K562 (cell line): Measurements from ENCODE around the gene ARHGAP8. TPM values are rescaled to one million over a fixed set of nuclear protein-coding genes. Genes with fewer than 3 reads are reported as not detected.

Experiments used
- ATAC-seq: fragments of 200-7000 bp; cut with Tn5 transposase; 3 replicates; pipeline ENCODE4 v1.9.1; 2020; ENCODE audit warnings: moderate library complexity
- BruUV-seq: library from RNA; stranded (reverse); fragments of 400-500 nt; replicated peaks from 2 replicates; lab custom pipeline; 2021; lab: Mats Ljungman, UMichigan
- CTCF ChIA-PET: fragments of 300-600 bp; formaldehyde crosslinking; extraction: SDS; loops from one replicate; lab custom pipeline; 2021; ENCODE audit warnings: low intra/inter-chr PET ratio; lab: Yijun Ruan, JAX
- POLR2A ChIA-PET: fragments of 300-600, 350-650 bp; sonication (Branson Sonifier 250); formaldehyde crosslinking; extraction: SDS; loops from one replicate; lab custom pipeline; 2021; ENCODE audit warnings: antibody characterized with exemption, inconsistent platforms; lab: Yijun Ruan, JAX
- DNase-seq, 4 experiments: peaks; one replicate each; pipeline versions ENCODE4 v3.0.0 to v3.0.0-alpha.2; 2011 to 2018; ENCODE audit warnings: low spot score in 3 of 4, mixed read lengths in 3 of 4; ENCODE audit errors: extremely low read depth in 1 of 4
- FAIRE-seq: peaks from 2 replicates; lab custom pipeline; 2011; peaks lifted over from hg19 to GRCh38; lab: Jason Lieb, UNC
- H2AFZ ChIP-seq: 2 replicates; pipeline ENCODE4 v1.6.0; 2011; ENCODE audit warnings: low read depth, low read length, control low read depth, inconsistent platforms
- H3K27ac ChIP-seq: fragments of 200-600 bp; 3 replicates; pipeline ENCODE4 v1.8.0; 2011; ENCODE audit warnings: low read depth, mild to moderate bottlenecking, control low read depth, inconsistent platforms, low read length, moderate library complexity, mixed read lengths; ENCODE audit errors: extremely low read depth
- H3K27me3 ChIP-seq, 2 experiments: fragments of 300-600 bp in 1 of 2; 2 replicates in 1 of 2; 3 replicates in 1 of 2; pipeline versions ENCODE4 v1.6.0 to v1.8.0; 2011; ENCODE audit warnings: inconsistent platforms in 2 of 2, low read length in 2 of 2, mild to moderate bottlenecking in 1 of 2, mixed read lengths in 1 of 2, moderate library complexity in 1 of 2; ENCODE audit not compliant: control insufficient read depth in 2 of 2, insufficient read depth in 2 of 2
- H3K36me3 ChIP-seq: fragments of 300-600 bp; 3 replicates; pipeline ENCODE4 v1.8.0; 2011; ENCODE audit warnings: mild to moderate bottlenecking, low read length, inconsistent platforms; ENCODE audit not compliant: control insufficient read depth, insufficient read depth
- H3K4me1 ChIP-seq, 2 experiments: fragments of 200-600 bp in 1 of 2; replicated peaks in 1 of 2; 2 replicates in 1 of 2; 3 replicates in 1 of 2; pipeline versions ENCODE4 v1.5.1 to v1.8.0; 2011; ENCODE audit warnings: inconsistent platforms in 2 of 2, low read length in 2 of 2, mild to moderate bottlenecking in 1 of 2, mixed read lengths in 1 of 2, moderate library complexity in 1 of 2; ENCODE audit not compliant: control insufficient read depth in 2 of 2, insufficient read depth in 2 of 2
- H3K4me2 ChIP-seq: 2 replicates; pipeline ENCODE4 v1.6.1; 2011; ENCODE audit warnings: low read length, control low read depth, inconsistent platforms, mixed read lengths; ENCODE audit not compliant: insufficient read depth
- H3K4me3 ChIP-seq: fragments of 200-600 bp; sonication (generic), shearing (Covaris generic); 2 replicates; pipeline ENCODE4 v1.5.1; 2016; ENCODE audit warnings: control low read depth, inconsistent platforms
- H3K79me2 ChIP-seq: fragments of 200-600 bp; 3 replicates; pipeline ENCODE4 v1.8.0; 2011; ENCODE audit warnings: low read length, inconsistent platforms; ENCODE audit not compliant: control insufficient read depth, insufficient read depth
- H3K9ac ChIP-seq, 2 experiments: 2 replicates each; pipeline versions ENCODE4 v1.6.0 to v1.6.1; 2011; ENCODE audit warnings: low read depth in 2 of 2, low read length in 2 of 2, control low read depth in 1 of 2, inconsistent platforms in 1 of 2, mild to moderate bottlenecking in 1 of 2, mixed read lengths in 1 of 2; ENCODE audit not compliant: insufficient read depth in 1 of 2
- H3K9me1 ChIP-seq: one replicate; pipeline ENCODE4 v1.6.0; 2011; ENCODE audit warnings: inconsistent platforms, mild to moderate bottlenecking, low read length, moderate library complexity; ENCODE audit not compliant: control insufficient read depth, insufficient read depth
- H3K9me3 ChIP-seq: replicated peaks from 2 replicates; pipeline ENCODE4 v1.5.1; 2011; ENCODE audit warnings: low read depth, low read length, inconsistent platforms; ENCODE audit not compliant: control insufficient read depth, insufficient read depth
- H4K20me1 ChIP-seq: replicated peaks from 2 replicates; pipeline ENCODE4 v1.6.1; 2011; ENCODE audit warnings: low read length, inconsistent platforms, mixed read lengths; ENCODE audit not compliant: control insufficient read depth, insufficient read depth
- BDP1 ChIP-seq: IDR thresholded peaks from 3 replicates; pipeline ENCODE4 v1.6.1; 2011; ENCODE audit not compliant: insufficient read length, insufficient read depth
- E2F4 ChIP-seq: sonication (generic); formaldehyde crosslinking; IDR thresholded peaks from 2 replicates; pipeline ENCODE4 v1.8.0; 2022; ENCODE audit warnings: mild to moderate bottlenecking, low read depth, missing genetic modification reagents
- GTF2A2 ChIP-seq: IDR thresholded peaks from 2 replicates; pipeline ENCODE4 v1.6.1; 2016; ENCODE audit warnings: mild to moderate bottlenecking, missing genetic modification characterization, missing compliant biosample characterization
- PHTF2 ChIP-seq: fragments of 250-450 bp; sonication (Bioruptor Pico); IDR thresholded peaks from 2 replicates; pipeline ENCODE4 v1.5.0; 2021; ENCODE audit warnings: mild to moderate bottlenecking
- PRDM10 ChIP-seq: fragments of 450-650 bp; IDR thresholded peaks from 2 replicates; pipeline ENCODE4 v1.6.1; 2018; ENCODE audit not compliant: partially characterized antibody
- TAF9B ChIP-seq: fragments of 450-650 bp; IDR thresholded peaks from 2 replicates; pipeline ENCODE4 v1.6.1; 2018; ENCODE audit warnings: mild to moderate bottlenecking; ENCODE audit not compliant: partially characterized antibody
- ZBTB12 ChIP-seq: fragments of 250-450 bp; sonication (Bioruptor Pico); IDR thresholded peaks from 2 replicates; pipeline ENCODE4 v1.4.0; 2020
- ZC3H4 ChIP-seq: sonication (generic); formaldehyde crosslinking; IDR thresholded peaks from 2 replicates; pipeline ENCODE4 v1.9.0; 2021; ENCODE audit warnings: missing genetic modification reagents, borderline replicate concordance
- ZEB2 ChIP-seq: fragments of 450-650 bp; IDR thresholded peaks from 2 replicates; pipeline ENCODE4 v1.6.1; 2016
- ZNF583 ChIP-seq: fragments of 250-450 bp; sonication (Bioruptor Pico); IDR thresholded peaks from 2 replicates; pipeline ENCODE4 v1.4.0; 2020
- ZNF766 ChIP-seq: fragments of 200-800 bp; sonication (Bioruptor generic); conservative IDR thresholded peaks from 2 replicates; pipeline ENCODE4 v1.6.1; 2016; ENCODE audit warnings: missing genetic modification characterization, missing compliant biosample characterization
- whole genome bisulfite sequencing: fragments of 100-300 bp; shearing (Covaris generic); methylation state at CpG from one replicate; pipeline ENCODE4 v1.1.6; 2016; ENCODE audit warnings: low coverage, mixed read lengths; ENCODE audit not compliant: insufficient coverage; ENCODE audit errors: missing lambda C conversion rate; 5-methylcytosine and 5-hydroxymethylcytosine counted together
- in situ Hi-C: fragments of 300-500 bp; cut with MboI; formaldehyde crosslinking; loops from 4 replicates; pipeline ENCODE4 v1.15.0; 2018; ENCODE audit warnings: inconsistent platforms, mixed read lengths
- intact Hi-C: fragments of 100-400 bp; cut with micrococcal nuclease; formaldehyde crosslinking; loops from 2 replicates; pipeline ENCODE4 v1.14.2; 2022
- polyA plus RNA-seq, 8 experiments: library from polyadenylated mRNA; depleted of rRNA in 4 of 8; stranded (reverse) in 5 of 8; unstranded in 3 of 8; fragments of >200 nt; fragmentation: Nextera tagmentation in 2 of 8; fragmentation: Illumina TruSeq in 1 of 8; extraction: Ambion mirVana in 2 of 8; extraction: Trizol in 1 of 8; gene quantifications; 2 replicates each; pipeline versions ENCODE4 v1.2.1 to v1.2.3, GENCODE V29; 2011 to 2014; ENCODE audit warnings: inconsistent platforms in 1 of 8, missing spikeins in 1 of 8
- total RNA-seq, 7 experiments: library from RNA; depleted of rRNA in 6 of 7; stranded (reverse); fragments of >200 nt in 6 of 7; fragmentation: Illumina TruSeq in 2 of 7; extraction: Trizol in 2 of 7; gene quantifications; 2 replicates each; pipeline versions ENCODE4 v1.2.1 to v1.2.3, GENCODE V29; 2011 to 2021; ENCODE audit warnings: low replicate concordance in 1 of 7
- TF ChIP-seq, protein P1 (sequence below): sonication (generic); formaldehyde crosslinking; IDR thresholded peaks from 2 replicates; pipeline ENCODE4 v1.8.0; 2023; ENCODE audit warnings: mild to moderate bottlenecking, missing genetic modification reagents
- TF ChIP-seq, protein P2 (sequence below): fragments of 250-450 bp; sonication (Bioruptor Pico); IDR thresholded peaks from 2 replicates; pipeline ENCODE4 v1.8.0; 2022; ENCODE audit warnings: inconsistent platforms, mild to moderate bottlenecking, moderate library complexity, borderline replicate concordance

Gene ARHGAP8
- total and polyA plus RNA-seq, 9 of the 15 experiments (the other 6 are each of a cell fraction or from before 2014, with no cell fraction given): 0.15 to 2.2 (median 0.62) TPM

- POLR2A ChIA-PET: interaction anchor here (0.5 to 1.4 kb wide), 2 partner anchors 26 to 845 kb away, joined by 3 to 5 read pairs; no protein-coding TSS in a partner anchor
- TF ChIP-seq, protein P1, sequence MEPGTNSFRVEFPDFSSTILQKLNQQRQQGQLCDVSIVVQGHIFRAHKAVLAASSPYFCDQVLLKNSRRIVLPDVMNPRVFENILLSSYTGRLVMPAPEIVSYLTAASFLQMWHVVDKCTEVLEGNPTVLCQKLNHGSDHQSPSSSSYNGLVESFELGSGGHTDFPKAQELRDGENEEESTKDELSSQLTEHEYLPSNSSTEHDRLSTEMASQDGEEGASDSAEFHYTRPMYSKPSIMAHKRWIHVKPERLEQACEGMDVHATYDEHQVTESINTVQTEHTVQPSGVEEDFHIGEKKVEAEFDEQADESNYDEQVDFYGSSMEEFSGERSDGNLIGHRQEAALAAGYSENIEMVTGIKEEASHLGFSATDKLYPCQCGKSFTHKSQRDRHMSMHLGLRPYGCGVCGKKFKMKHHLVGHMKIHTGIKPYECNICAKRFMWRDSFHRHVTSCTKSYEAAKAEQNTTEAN: no peak
- TF ChIP-seq GTF2A2 (tag): no peak
- no peak for TF ChIP-seq ZNF583
- TF ChIP-seq ZNF766 (CRISPR knock-in tag): no peak
- no peak for TF ChIP-seq ZEB2
- no peak for TF ChIP-seq BDP1
- TF ChIP-seq PHTF2 (CRISPR knock-in tag): no peak
- TF ChIP-seq ZBTB12 (CRISPR knock-in tag): no peak
- TF ChIP-seq TAF9B: no peak
- no peak for TF ChIP-seq PRDM10
- no peak for TF ChIP-seq E2F4 (CRISPR knock-in tag)
- TF ChIP-seq ZC3H4 (CRISPR knock-in tag): no peak
- TF ChIP-seq, protein P2, sequence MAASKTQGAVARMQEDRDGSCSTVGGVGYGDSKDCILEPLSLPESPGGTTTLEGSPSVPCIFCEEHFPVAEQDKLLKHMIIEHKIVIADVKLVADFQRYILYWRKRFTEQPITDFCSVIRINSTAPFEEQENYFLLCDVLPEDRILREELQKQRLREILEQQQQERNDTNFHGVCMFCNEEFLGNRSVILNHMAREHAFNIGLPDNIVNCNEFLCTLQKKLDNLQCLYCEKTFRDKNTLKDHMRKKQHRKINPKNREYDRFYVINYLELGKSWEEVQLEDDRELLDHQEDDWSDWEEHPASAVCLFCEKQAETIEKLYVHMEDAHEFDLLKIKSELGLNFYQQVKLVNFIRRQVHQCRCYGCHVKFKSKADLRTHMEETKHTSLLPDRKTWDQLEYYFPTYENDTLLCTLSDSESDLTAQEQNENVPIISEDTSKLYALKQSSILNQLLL (CRISPR knock-in tag): no peak
- WGBS: 90% methylated on average over 9 of the region's 16 CpGs
These were observed 48.0 kb upstream of the ARHGAP8 start for GRCh38 chr22:44704159-44705021.

More at GRCh38 chr22:44704159-44705021, 48.0 kb upstream of the ARHGAP8 start:
- H3K27me3 ChIP-seq: no peaks in the 10 kb centered on the region
- H3K9ac ChIP-seq: no peak overlapping the region
- intact Hi-C loops (no loop called here), in situ Hi-C loops (no loop called here)
- no peak overlapping the region for H2AFZ ChIP-seq
- no peak overlapping the region for H3K4me3 ChIP-seq
- no TSS peak for BruUV-seq
- no peak overlapping the region for H3K27ac ChIP-seq
- no peaks in the 10 kb centered on the region for H3K9me3 ChIP-seq
- no peaks in the 10 kb centered on the region for H3K9me1 ChIP-seq
- H3K4me2 ChIP-seq: no peak overlapping the region
- CTCF ChIA-PET: no interaction called here
- FAIRE-seq (no peak), DNase-seq (no peak), ATAC-seq (no peak)
- H3K79me2 ChIP-seq: peaks cover 13% of the 10 kb centered on the region; the same call in 2 of the 3 replicates
- peaks cover 3 to 42% of the 10 kb centered on the region in 2 experiments; a peak in 4 of 5 replicates for H3K4me1 ChIP-seq
- H3K36me3 ChIP-seq: no peaks in the 10 kb centered on the region
- H4K20me1 ChIP-seq: peaks cover 10% of the 10 kb centered on the region
